HCT116 (cell line): ENCODE data around the gene ANGPTL4. TPM values are rescaled to one million over a fixed set of nuclear protein-coding genes. Genes with fewer than 3 reads are reported as not detected.

ENCODE experiments used
- ATAC-seq: fragments of 200-7000 bp; cut with Tn5 transposase; 2 replicates; pipeline ENCODE4 v1.9.1; 2020; ENCODE audit warnings: mild to moderate bottlenecking, moderate library complexity
- BruUV-seq: library from RNA; stranded (reverse); fragments of 400-500 nt; replicated peaks from 2 replicates; lab custom pipeline; 2021; lab: Mats Ljungman, UMichigan
- CTCF ChIA-PET: fragments of 300-600 bp; sonication (Branson Sonifier 250); formaldehyde crosslinking; loops from one replicate; lab custom pipeline; 2021; ENCODE audit warnings: antibody characterized with exemption; lab: Charles Lee
- POLR2A ChIA-PET: fragments of 300-600, 350-600 bp; sonication (Branson Sonifier 250); formaldehyde crosslinking; loops from one replicate; lab custom pipeline; 2021; ENCODE audit warnings: antibody characterized with exemption; lab: Charles Lee
- RAD21 ChIA-PET, 2 experiments: fragments of 300-600 bp; sonication (Branson Sonifier 250); formaldehyde crosslinking; loops; one replicate each; lab custom pipeline; 2023; ENCODE audit warnings: low total read pairs in 2 of 2; ENCODE audit not compliant: uncharacterized antibody in 2 of 2, unreplicated experiment in 2 of 2, low non-redundant PET in 1 of 2; lab: Charles Lee
- DNase-seq: peaks from one replicate; pipeline ENCODE4 v3.0.0-alpha.2; 2010; ENCODE audit warnings: low read depth, low spot score
- H2AFZ ChIP-seq: fragments of 200-600 bp; shearing (Covaris generic), sonication (generic); 2 replicates; pipeline ENCODE4 v1.6.1; 2017; ENCODE audit warnings: low read depth, mixed run types, mixed read lengths, antibody characterized with exemption, low read length; ENCODE audit not compliant: poor library complexity, severe bottlenecking
- H3K27ac ChIP-seq: 2 replicates; pipeline ENCODE4 v1.5.1; 2012; ENCODE audit warnings: low read depth, low read length
- H3K27me3 ChIP-seq: fragments of 200-600 bp; sonication (generic); 2 replicates; pipeline ENCODE4 v1.6.1; 2016; ENCODE audit warnings: mixed run types, low read length, mixed read lengths; ENCODE audit not compliant: insufficient read depth
- H3K36me3 ChIP-seq, 2 experiments: fragments of 200-500 bp in 1 of 2; fragments of 200-600 bp in 1 of 2; sonication (Bioruptor generic) in 1 of 2; sonication (generic) in 1 of 2; 2 replicates each; pipeline versions ENCODE4 v1.5.1 to v1.6.1; 2014 to 2016; ENCODE audit warnings: low read length in 2 of 2, inconsistent platforms in 1 of 2, mixed read lengths in 1 of 2, mixed run types in 1 of 2; ENCODE audit not compliant: insufficient read depth in 2 of 2, control insufficient read depth in 1 of 2
- H3K4me1 ChIP-seq, 2 experiments: fragments of 200-600 bp in 1 of 2; sonication (generic) in 1 of 2; 2 replicates each; pipeline versions ENCODE4 v1.5.1 to v1.6.1; 2012 to 2017; ENCODE audit warnings: low read length in 2 of 2, inconsistent platforms in 1 of 2, mild to moderate bottlenecking in 1 of 2, mixed read lengths in 1 of 2, mixed run types in 1 of 2, moderate library complexity in 1 of 2; ENCODE audit not compliant: insufficient read depth in 2 of 2, control insufficient read depth in 1 of 2
- H3K4me2 ChIP-seq: fragments of 200-600 bp; sonication (generic); 2 replicates; pipeline ENCODE4 v1.6.1; 2017; ENCODE audit warnings: mixed run types, low read length, mixed read lengths
- H3K4me3 ChIP-seq, 2 experiments: fragments of 200-600 bp in 1 of 2; sonication (generic) in 1 of 2; replicated peaks in 1 of 2; 2 replicates each; pipeline ENCODE4 v1.5.1; 2011 to 2016; ENCODE audit warnings: low read length in 2 of 2, control low read depth in 1 of 2, low read depth in 1 of 2, mild to moderate bottlenecking in 1 of 2, mixed read lengths in 1 of 2, mixed run types in 1 of 2
- H3K79me2 ChIP-seq: fragments of 200-600 bp; sonication (generic); 2 replicates; pipeline ENCODE4 v1.6.1; 2017; ENCODE audit warnings: mild to moderate bottlenecking, mixed run types, low read length, moderate library complexity, mixed read lengths; ENCODE audit not compliant: insufficient read depth
- H3K9ac ChIP-seq: fragments of 200-600 bp; sonication (generic); 2 replicates; pipeline ENCODE4 v1.6.1; 2016; ENCODE audit warnings: low read length, mixed read lengths
- H3K9me2 ChIP-seq: fragments of 200-600 bp; sonication (generic), shearing (Covaris generic); 2 replicates; pipeline ENCODE4 v1.6.1; 2017; ENCODE audit warnings: mixed run types, mild to moderate bottlenecking, moderate library complexity; ENCODE audit not compliant: insufficient read depth
- H3K9me3 ChIP-seq, 2 experiments: fragments of 200-500 bp in 1 of 2; fragments of 200-600 bp in 1 of 2; sonication (Bioruptor generic) in 1 of 2; sonication (generic) in 1 of 2; 2 replicates each; pipeline ENCODE4 v1.6.1; 2014 to 2017; ENCODE audit warnings: low read length in 2 of 2, mixed read lengths in 2 of 2, inconsistent platforms in 1 of 2, low read depth in 1 of 2, mild to moderate bottlenecking in 1 of 2, mixed run types in 1 of 2, moderate library complexity in 1 of 2; ENCODE audit not compliant: control insufficient read depth in 1 of 2, insufficient read depth in 1 of 2
- H4K20me1 ChIP-seq: fragments of 200-600 bp; sonication (generic), shearing (Covaris generic); 2 replicates; pipeline ENCODE4 v1.6.1; 2017; ENCODE audit warnings: mixed run types, mild to moderate bottlenecking, moderate library complexity; ENCODE audit not compliant: insufficient read depth
- ATF3 ChIP-seq: IDR thresholded peaks from 2 replicates; pipeline ENCODE4 v1.6.1; 2012
- FOSL1 ChIP-seq: IDR thresholded peaks from 2 replicates; pipeline ENCODE4 v1.6.1; 2012; ENCODE audit warnings: low read depth
- MAX ChIP-seq: IDR thresholded peaks from 2 replicates; pipeline ENCODE4 v1.6.1; 2012
- POLR2AphosphoS5 ChIP-seq: IDR thresholded peaks from 2 replicates; pipeline ENCODE4 v1.6.1; 2011; ENCODE audit warnings: mild to moderate bottlenecking, low read depth, low read length, moderate library complexity
- REST ChIP-seq: IDR thresholded peaks from 2 replicates; pipeline ENCODE4 v1.6.1; 2012; ENCODE audit warnings: low read depth
- TCF7L2 ChIP-seq: IDR thresholded peaks from 2 replicates; pipeline ENCODE4 v1.7.0; 2011; ENCODE audit warnings: borderline replicate concordance, inconsistent platforms; ENCODE audit not compliant: insufficient read depth, insufficient read length; ENCODE audit errors: extremely low read depth
- ZNF274 ChIP-seq: fragments of 200-500 bp; sonication (Bioruptor generic); IDR thresholded peaks from 2 replicates; pipeline ENCODE4 v1.6.1; 2014; ENCODE audit warnings: mild to moderate bottlenecking, low read depth, low read length, inconsistent platforms
- intact Hi-C: fragments of 100-400 bp; cut with micrococcal nuclease; formaldehyde crosslinking; loops from 2 replicates; pipeline ENCODE4 v1.10.0; 2022
- total RNA-seq: library from RNA; stranded (reverse); gene quantifications from one replicate; pipeline ENCODE4 v1.2.1, GENCODE V29; 2021; ENCODE audit not compliant: unreplicated experiment

Gene ANGPTL4
- total RNA-seq, 1 experiment from 2014 or later: 54.8 TPM

- TF ChIP-seq REST (no peak), TCF7L2 (no peak), MAX (no peak), ZNF274 (no peak), ATF3 (no peak)
These were observed 3.5 kb downstream of the ANGPTL4 start (continued) for GRCh38 chr19:8367327-8368001.

- ChIA-PET POLR2A (no interaction called here), CTCF (interaction anchor here (1.2 kb wide), 1 partner anchor 209 kb away, joined by 4 read pairs; no protein-coding TSS in a partner anchor), RAD21 (no interaction called here)
- ATAC-seq (no peak), DNase-seq (no peak)
- Histone ChIP-seq H3K9ac (no peak overlapping the region), H3K9me3 (no peaks in the 10 kb centered on the region), H2AFZ (no peak overlapping the region), H3K9me2 (no peaks in the 10 kb centered on the region), H3K4me1 (peaks cover 20 to 28% of the 10 kb centered on the region in 2 experiments), H3K4me2 (no peak overlapping the region), H3K27ac (no peak overlapping the region), H4K20me1 (no peaks in the 10 kb centered on the region), H3K36me3 (no peaks in the 10 kb centered on the region; a peak in 2 of 4 replicates), H3K4me3 (no peak overlapping the region), H3K79me2 (no peaks in the 10 kb centered on the region), H3K27me3 (no peaks in the 10 kb centered on the region)
- no peak for TF ChIP-seq FOSL1
- 0 out of 2 replicates have a peak, but pooled peaks have one; percentile 50 for TF ChIP-seq POLR2AphosphoS5
- no TSS peak for BruUV-seq
- intact Hi-C loops: no loop called here
These were observed 6.4 kb downstream of the ANGPTL4 start for GRCh38 chr19:8370176-8371010.
